WTC11 (cell line): ENCODE measurements around the gene TMEM135.
"Not testable (repeated sequence)": the region's sequence is repeated elsewhere in the genome, so short reads cannot be mapped to it uniquely, and the experiment has no call there.

ENCODE experiments used
- CREB1 ChIP-seq: sonication (generic); formaldehyde crosslinking; IDR thresholded peaks from 2 replicates; pipeline ENCODE4 v1.8.0; 2023; ENCODE audit warnings: mild to moderate bottlenecking, missing genetic modification reagents
- NFE2L1 ChIP-seq: sonication (generic); formaldehyde crosslinking; IDR thresholded peaks from 2 replicates; pipeline ENCODE4 v1.8.1; 2023; ENCODE audit warnings: missing genetic modification reagents
- TF ChIP-seq, protein P1 (sequence below): sonication (generic); formaldehyde crosslinking; IDR thresholded peaks from 2 replicates; pipeline ENCODE4 v1.8.1; 2023; ENCODE audit warnings: mild to moderate bottlenecking, missing genetic modification reagents, moderate library complexity
- TF ChIP-seq, protein P2 (sequence below): sonication (generic); formaldehyde crosslinking; IDR thresholded peaks from 2 replicates; pipeline ENCODE4 v1.8.0; 2022; ENCODE audit warnings: mild to moderate bottlenecking, missing genetic modification reagents
- TF ChIP-seq, protein P3 (sequence below): fragments of 200-600 bp; IDR thresholded peaks from 2 replicates; pipeline ENCODE4 v1.8.0; 2022; ENCODE audit warnings: antibody characterized with exemption
- TF ChIP-seq, protein P4 (sequence below): sonication (generic); formaldehyde crosslinking; conservative IDR thresholded peaks from 2 replicates; pipeline ENCODE4 v1.8.1; 2022; ENCODE audit warnings: mild to moderate bottlenecking, missing genetic modification reagents
- TF ChIP-seq, protein P5 (sequence below): sonication (generic); formaldehyde crosslinking; IDR thresholded peaks from 2 replicates; pipeline ENCODE4 v1.8.1; 2022; ENCODE audit warnings: low read depth, mild to moderate bottlenecking, moderate library complexity, missing genetic modification reagents, borderline replicate concordance

DNA sequence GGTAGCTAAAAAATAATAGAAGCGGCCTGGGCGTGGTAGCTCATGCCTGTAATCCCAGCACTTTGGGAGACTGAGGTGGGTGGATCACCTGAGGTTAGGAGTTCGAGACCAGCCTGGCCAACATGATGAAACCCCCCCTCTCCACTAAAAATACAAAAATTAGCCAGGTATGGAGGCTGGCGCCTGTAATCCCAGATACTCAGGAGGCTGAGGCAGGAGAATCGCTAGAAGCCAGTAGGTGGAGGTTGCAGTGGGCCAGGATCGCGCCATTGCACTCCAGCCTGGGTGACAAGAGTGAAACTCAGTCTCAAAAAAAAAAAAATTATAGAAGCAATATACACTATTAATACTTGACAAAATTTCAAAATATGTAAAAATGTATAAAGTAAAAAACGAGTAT lies 150.7 kb downstream of the TMEM135 start:
- TF ChIP-seq, protein P1, sequence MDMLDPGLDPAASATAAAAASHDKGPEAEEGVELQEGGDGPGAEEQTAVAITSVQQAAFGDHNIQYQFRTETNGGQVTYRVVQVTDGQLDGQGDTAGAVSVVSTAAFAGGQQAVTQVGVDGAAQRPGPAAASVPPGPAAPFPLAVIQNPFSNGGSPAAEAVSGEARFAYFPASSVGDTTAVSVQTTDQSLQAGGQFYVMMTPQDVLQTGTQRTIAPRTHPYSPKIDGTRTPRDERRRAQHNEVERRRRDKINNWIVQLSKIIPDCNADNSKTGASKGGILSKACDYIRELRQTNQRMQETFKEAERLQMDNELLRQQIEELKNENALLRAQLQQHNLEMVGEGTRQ (CRISPR knock-in tag), result not testable (repeated sequence)
- not testable (repeated sequence) for TF ChIP-seq CREB1, NFE2L1 (CRISPR knock-in tag)
- TF ChIP-seq, protein P2, sequence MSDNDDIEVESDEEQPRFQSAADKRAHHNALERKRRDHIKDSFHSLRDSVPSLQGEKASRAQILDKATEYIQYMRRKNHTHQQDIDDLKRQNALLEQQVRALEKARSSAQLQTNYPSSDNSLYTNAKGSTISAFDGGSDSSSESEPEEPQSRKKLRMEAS (CRISPR knock-in tag), result not testable (repeated sequence)
- TF ChIP-seq, protein P3, sequence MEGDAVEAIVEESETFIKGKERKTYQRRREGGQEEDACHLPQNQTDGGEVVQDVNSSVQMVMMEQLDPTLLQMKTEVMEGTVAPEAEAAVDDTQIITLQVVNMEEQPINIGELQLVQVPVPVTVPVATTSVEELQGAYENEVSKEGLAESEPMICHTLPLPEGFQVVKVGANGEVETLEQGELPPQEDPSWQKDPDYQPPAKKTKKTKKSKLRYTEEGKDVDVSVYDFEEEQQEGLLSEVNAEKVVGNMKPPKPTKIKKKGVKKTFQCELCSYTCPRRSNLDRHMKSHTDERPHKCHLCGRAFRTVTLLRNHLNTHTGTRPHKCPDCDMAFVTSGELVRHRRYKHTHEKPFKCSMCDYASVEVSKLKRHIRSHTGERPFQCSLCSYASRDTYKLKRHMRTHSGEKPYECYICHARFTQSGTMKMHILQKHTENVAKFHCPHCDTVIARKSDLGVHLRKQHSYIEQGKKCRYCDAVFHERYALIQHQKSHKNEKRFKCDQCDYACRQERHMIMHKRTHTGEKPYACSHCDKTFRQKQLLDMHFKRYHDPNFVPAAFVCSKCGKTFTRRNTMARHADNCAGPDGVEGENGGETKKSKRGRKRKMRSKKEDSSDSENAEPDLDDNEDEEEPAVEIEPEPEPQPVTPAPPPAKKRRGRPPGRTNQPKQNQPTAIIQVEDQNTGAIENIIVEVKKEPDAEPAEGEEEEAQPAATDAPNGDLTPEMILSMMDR, result not testable (repeated sequence)
- TF ChIP-seq, protein P4, sequence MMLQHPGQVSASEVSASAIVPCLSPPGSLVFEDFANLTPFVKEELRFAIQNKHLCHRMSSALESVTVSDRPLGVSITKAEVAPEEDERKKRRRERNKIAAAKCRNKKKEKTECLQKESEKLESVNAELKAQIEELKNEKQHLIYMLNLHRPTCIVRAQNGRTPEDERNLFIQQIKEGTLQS (CRISPR knock-in tag), result not testable (repeated sequence)
- TF ChIP-seq, protein P5, sequence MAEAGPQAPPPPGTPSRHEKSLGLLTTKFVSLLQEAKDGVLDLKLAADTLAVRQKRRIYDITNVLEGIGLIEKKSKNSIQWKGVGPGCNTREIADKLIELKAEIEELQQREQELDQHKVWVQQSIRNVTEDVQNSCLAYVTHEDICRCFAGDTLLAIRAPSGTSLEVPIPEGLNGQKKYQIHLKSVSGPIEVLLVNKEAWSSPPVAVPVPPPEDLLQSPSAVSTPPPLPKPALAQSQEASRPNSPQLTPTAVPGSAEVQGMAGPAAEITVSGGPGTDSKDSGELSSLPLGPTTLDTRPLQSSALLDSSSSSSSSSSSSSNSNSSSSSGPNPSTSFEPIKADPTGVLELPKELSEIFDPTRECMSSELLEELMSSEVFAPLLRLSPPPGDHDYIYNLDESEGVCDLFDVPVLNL, result not testable (repeated sequence)
